ENCODE measurements around the gene RALB. TPM values are rescaled to one million over a fixed set of nuclear protein-coding genes. Genes with fewer than 3 reads are reported as not detected.

Gene RALB
- total RNA-seq, 2 donors from 2014 or later = 21.9 to 50.2 TPM

DNA sequence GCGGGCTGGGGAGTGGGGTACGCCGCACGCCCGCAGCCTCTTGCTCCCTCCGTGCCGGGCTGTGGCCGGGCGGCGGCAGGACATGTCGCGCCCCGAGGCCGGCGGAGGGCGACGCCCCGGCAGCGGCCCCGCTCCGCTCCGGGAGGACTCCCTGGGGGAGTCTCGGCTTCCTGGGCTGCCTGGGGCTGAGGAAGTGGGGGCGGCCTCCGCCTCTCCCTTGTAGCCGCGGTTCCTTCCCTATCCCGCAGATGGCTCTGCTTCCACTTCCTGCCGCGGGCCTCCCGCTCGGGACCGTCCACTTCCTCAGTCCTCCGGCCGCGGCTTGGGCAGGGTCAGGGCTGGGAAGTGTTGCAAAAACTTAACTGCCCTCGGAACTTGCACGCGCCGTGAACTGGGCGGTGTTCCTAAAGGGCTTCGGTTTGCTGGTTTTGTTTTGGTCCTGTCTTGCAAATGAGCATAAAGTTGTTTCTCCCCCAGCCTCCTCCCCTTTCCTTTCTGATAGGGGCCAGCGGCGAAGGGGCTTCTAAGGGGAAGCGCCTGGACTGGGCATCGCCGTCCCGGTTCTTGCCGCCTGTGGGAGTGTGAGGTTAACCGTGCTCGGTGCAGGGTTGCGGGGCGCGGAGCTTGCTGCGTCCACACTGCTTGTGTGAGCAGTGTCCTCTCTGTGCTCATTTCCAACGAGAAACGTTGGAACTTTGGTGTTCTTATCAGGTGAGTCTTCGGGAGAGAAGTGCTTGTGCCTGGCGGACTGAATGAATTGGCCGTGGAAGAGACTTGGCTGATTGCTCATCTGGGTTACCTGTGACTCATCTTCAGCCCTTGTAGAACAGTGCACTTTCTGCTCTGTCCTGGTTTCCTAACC lies 600 bp downstream of the RALB start:
- Histone ChIP-seq H3K27me3 (replicated peaks; ENCODE audit: insufficient read depth) (no peaks in the 10 kb centered on the region), H3K27ac (peak overlapping the region; percentile 72 to 81), H3K4me3 (peak overlapping the region; percentile 94), H3K4me1 (ENCODE audit: control insufficient read depth in 1 of 2, low read depth in 2 of 2) (peaks cover 3 to 19% of the 10 kb centered on the region in 2 donors), H3K36me3 (no peaks in the 10 kb centered on the region), H3K9me3 (no peaks in the 10 kb centered on the region)
- ATAC-seq (ENCODE audit: insufficient number of reproducible peaks, low FRiP score, low read depth) = peak; percentile 47
- peak; percentile 25 for DNase-seq (ENCODE audit: low spot score)
- TF ChIP-seq, protein P1, sequence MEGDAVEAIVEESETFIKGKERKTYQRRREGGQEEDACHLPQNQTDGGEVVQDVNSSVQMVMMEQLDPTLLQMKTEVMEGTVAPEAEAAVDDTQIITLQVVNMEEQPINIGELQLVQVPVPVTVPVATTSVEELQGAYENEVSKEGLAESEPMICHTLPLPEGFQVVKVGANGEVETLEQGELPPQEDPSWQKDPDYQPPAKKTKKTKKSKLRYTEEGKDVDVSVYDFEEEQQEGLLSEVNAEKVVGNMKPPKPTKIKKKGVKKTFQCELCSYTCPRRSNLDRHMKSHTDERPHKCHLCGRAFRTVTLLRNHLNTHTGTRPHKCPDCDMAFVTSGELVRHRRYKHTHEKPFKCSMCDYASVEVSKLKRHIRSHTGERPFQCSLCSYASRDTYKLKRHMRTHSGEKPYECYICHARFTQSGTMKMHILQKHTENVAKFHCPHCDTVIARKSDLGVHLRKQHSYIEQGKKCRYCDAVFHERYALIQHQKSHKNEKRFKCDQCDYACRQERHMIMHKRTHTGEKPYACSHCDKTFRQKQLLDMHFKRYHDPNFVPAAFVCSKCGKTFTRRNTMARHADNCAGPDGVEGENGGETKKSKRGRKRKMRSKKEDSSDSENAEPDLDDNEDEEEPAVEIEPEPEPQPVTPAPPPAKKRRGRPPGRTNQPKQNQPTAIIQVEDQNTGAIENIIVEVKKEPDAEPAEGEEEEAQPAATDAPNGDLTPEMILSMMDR (IDR thresholded peaks at IDR 0.05) = peak; percentile 42

DNA sequence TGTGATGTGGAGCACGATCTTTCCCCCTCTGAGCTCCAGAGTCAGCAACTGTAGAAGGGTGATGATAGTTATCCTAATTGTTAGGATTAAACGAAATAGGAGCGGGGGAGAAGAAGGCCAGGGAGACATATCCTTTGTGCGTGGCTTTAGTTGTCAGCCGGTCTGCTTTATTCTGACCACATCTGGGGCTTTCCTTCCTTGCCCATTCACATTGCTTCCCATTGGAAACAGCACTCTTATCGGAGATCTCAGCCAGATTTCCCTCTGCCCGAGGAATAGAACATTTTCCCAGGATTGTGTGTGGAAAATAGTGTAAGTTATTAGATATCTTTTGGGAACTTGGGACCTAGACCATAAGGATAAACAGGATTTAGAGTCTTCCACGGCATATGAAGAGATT lies 1.5 kb downstream of the RALB start:
- Histone ChIP-seq H3K4me1 (ENCODE audit: control insufficient read depth in 1 of 2, low read depth in 2 of 2) (peaks cover 3 to 19% of the 10 kb centered on the region in 2 donors), H3K36me3 (no peaks in the 10 kb centered on the region), H3K9me3 (no peaks in the 10 kb centered on the region), H3K27ac (no peak overlapping the region), H3K4me3 (peak overlapping the region; percentile 94), H3K27me3 (replicated peaks; ENCODE audit: insufficient read depth) (no peaks in the 10 kb centered on the region)
- TF ChIP-seq, protein P1 (IDR thresholded peaks at IDR 0.05) = no peak
- ATAC-seq (ENCODE audit: insufficient number of reproducible peaks, low FRiP score, low read depth) (no peak), DNase-seq (ENCODE audit: low spot score) (no peak)

DNA sequence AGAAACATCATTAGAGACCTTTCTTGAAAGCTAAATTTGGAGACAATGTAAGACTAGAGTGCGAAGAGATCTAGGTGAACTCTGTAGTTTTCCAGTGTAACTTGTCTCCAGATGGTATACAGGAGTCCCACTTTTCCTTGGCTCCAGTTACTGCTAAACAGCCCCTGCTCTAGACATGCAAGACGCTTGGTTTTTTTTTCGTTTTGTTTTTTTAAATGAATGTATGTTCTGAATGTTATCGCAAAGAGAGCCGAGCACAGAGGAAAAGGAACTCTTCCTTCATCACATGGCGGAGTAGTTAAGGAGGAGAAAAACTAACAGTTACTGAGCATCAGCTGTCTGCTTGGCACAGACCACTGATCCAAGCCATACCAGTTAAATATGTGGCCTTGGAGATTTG lies 2.4 kb downstream of the RALB start:
- Histone ChIP-seq H3K36me3 (no peaks in the 10 kb centered on the region), H3K4me1 (ENCODE audit: control insufficient read depth in 1 of 2, low read depth in 2 of 2) (peaks cover 3 to 19% of the 10 kb centered on the region in 2 donors), H3K27ac (no peak overlapping the region), H3K9me3 (no peaks in the 10 kb centered on the region), H3K4me3 (no peak overlapping the region), H3K27me3 (replicated peaks; ENCODE audit: insufficient read depth) (no peaks in the 10 kb centered on the region)
- no peak for ATAC-seq (ENCODE audit: insufficient number of reproducible peaks, low FRiP score, low read depth)
- TF ChIP-seq, protein P1 (IDR thresholded peaks at IDR 0.05) = no peak
- no peak for DNase-seq (ENCODE audit: low spot score)

DNA sequence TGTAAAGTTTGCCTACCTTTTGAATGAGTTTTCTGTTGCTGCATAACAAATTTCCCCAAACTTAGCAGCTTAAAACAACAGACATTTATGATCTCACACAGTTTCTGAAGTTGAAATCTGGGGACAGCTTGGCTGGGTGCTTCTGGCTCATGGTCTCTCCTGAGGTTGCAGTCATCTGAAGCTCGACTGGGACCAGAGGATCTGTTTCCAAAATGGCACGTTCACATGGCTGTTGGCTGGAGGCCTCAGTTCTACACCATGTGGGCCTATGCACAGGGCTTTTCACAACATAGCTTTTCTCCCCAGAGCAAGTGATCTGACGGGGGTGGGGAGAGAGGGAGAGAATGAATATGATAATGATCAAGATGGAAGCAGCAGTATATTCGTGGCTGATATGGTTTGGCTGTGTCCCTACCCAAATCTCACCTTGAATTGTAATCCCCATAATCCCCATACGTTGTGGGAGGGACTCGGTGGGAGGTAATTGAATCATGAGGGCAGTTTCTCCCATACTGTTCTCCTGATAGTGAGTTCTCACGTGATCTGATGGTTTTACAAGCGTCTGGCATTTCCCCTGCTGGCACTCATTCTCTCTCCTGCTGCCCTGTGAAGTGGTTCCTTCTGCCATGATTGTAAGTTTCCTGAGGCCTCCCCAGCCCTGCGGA lies 3.5 kb downstream of the RALB start:
- H3K9me3 ChIP-seq = no peaks in the 10 kb centered on the region
- H3K27me3 ChIP-seq (replicated peaks; ENCODE audit: insufficient read depth) = no peaks in the 10 kb centered on the region
- H3K4me3 ChIP-seq = no peak overlapping the region
- TF ChIP-seq, protein P1 (IDR thresholded peaks at IDR 0.05) = no peak
- no peak for DNase-seq (ENCODE audit: low spot score)
- no peak overlapping the region for H3K27ac ChIP-seq
- H3K4me1 ChIP-seq (ENCODE audit: control insufficient read depth in 1 of 2, low read depth in 2 of 2) = peaks cover 3 to 19% of the 10 kb centered on the region in 2 donors
- no peaks in the 10 kb centered on the region for H3K36me3 ChIP-seq
- no peak for ATAC-seq (ENCODE audit: insufficient number of reproducible peaks, low FRiP score, low read depth)

DNA sequence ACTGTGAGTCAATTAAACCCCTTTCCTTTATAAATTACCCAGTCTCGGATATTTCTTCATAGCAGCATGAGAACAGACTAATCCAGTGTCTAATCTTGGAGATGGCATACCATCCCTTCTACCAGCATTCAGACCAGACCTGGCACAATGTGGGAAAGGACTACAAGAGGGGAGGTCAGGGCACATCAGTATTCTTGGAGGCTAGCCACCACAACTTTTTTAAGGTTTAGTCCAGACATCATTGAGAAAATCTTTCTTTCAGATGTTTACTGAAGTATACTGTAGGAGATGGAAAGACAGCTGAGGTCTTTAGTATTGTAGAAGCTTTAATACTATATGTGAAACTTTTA lies 4.0 kb downstream of the RALB start:
- no peaks in the 10 kb centered on the region for H3K27me3 ChIP-seq (replicated peaks; ENCODE audit: insufficient read depth)
- no peak for ATAC-seq (ENCODE audit: insufficient number of reproducible peaks, low FRiP score, low read depth)
- no peak for DNase-seq (ENCODE audit: low spot score)
- no peaks in the 10 kb centered on the region for H3K36me3 ChIP-seq
- no peak overlapping the region for H3K4me3 ChIP-seq
- no peak overlapping the region for H3K27ac ChIP-seq
- no peaks in the 10 kb centered on the region for H3K9me3 ChIP-seq
- TF ChIP-seq, protein P1 (IDR thresholded peaks at IDR 0.05) = no peak
- H3K4me1 ChIP-seq (ENCODE audit: control insufficient read depth in 1 of 2, low read depth in 2 of 2) = peaks cover 3 to 19% of the 10 kb centered on the region in 2 donors
